K562 (cell line): ENCODE measurements around the gene SKIC3. TPM values are rescaled to one million over a fixed set of nuclear protein-coding genes. Genes with fewer than 3 reads are reported as not detected.

Experiments
- ATAC-seq: fragments of 200-7000 bp; cut with Tn5 transposase; 3 replicates; pipeline ENCODE4 v1.9.1; 2020; ENCODE audit warnings: moderate library complexity
- BruUV-seq: library from RNA; stranded (reverse); fragments of 400-500 nt; replicated peaks from 2 replicates; lab custom pipeline; 2021; lab: Mats Ljungman, UMichigan
- CTCF ChIA-PET: fragments of 300-600 bp; formaldehyde crosslinking; extraction: SDS; loops from one replicate; lab custom pipeline; 2021; ENCODE audit warnings: low intra/inter-chr PET ratio; lab: Yijun Ruan, JAX
- POLR2A ChIA-PET: fragments of 300-600, 350-650 bp; sonication (Branson Sonifier 250); formaldehyde crosslinking; extraction: SDS; loops from one replicate; lab custom pipeline; 2021; ENCODE audit warnings: antibody characterized with exemption, inconsistent platforms; lab: Yijun Ruan, JAX
- DNase-seq, 4 experiments: peaks; one replicate each; pipeline versions ENCODE4 v3.0.0 to v3.0.0-alpha.2; 2011 to 2018; ENCODE audit warnings: low spot score in 3 of 4, mixed read lengths in 3 of 4; ENCODE audit errors: extremely low read depth in 1 of 4
- FAIRE-seq: peaks from 2 replicates; lab custom pipeline; 2011; peaks lifted over from hg19 to GRCh38; lab: Jason Lieb, UNC
- H2AFZ ChIP-seq: 2 replicates; pipeline ENCODE4 v1.6.0; 2011; ENCODE audit warnings: low read depth, low read length, control low read depth, inconsistent platforms
- H3K27ac ChIP-seq: fragments of 200-600 bp; 3 replicates; pipeline ENCODE4 v1.8.0; 2011; ENCODE audit warnings: low read depth, mild to moderate bottlenecking, control low read depth, inconsistent platforms, low read length, moderate library complexity, mixed read lengths; ENCODE audit errors: extremely low read depth
- H3K27me3 ChIP-seq, 2 experiments: fragments of 300-600 bp in 1 of 2; 2 replicates in 1 of 2; 3 replicates in 1 of 2; pipeline versions ENCODE4 v1.6.0 to v1.8.0; 2011; ENCODE audit warnings: inconsistent platforms in 2 of 2, low read length in 2 of 2, mild to moderate bottlenecking in 1 of 2, mixed read lengths in 1 of 2, moderate library complexity in 1 of 2; ENCODE audit not compliant: control insufficient read depth in 2 of 2, insufficient read depth in 2 of 2
- H3K36me3 ChIP-seq: fragments of 300-600 bp; 3 replicates; pipeline ENCODE4 v1.8.0; 2011; ENCODE audit warnings: mild to moderate bottlenecking, low read length, inconsistent platforms; ENCODE audit not compliant: control insufficient read depth, insufficient read depth
- H3K4me1 ChIP-seq, 2 experiments: fragments of 200-600 bp in 1 of 2; replicated peaks in 1 of 2; 2 replicates in 1 of 2; 3 replicates in 1 of 2; pipeline versions ENCODE4 v1.5.1 to v1.8.0; 2011; ENCODE audit warnings: inconsistent platforms in 2 of 2, low read length in 2 of 2, mild to moderate bottlenecking in 1 of 2, mixed read lengths in 1 of 2, moderate library complexity in 1 of 2; ENCODE audit not compliant: control insufficient read depth in 2 of 2, insufficient read depth in 2 of 2
- H3K4me2 ChIP-seq: 2 replicates; pipeline ENCODE4 v1.6.1; 2011; ENCODE audit warnings: low read length, control low read depth, inconsistent platforms, mixed read lengths; ENCODE audit not compliant: insufficient read depth
- H3K4me3 ChIP-seq: fragments of 200-600 bp; sonication (generic), shearing (Covaris generic); 2 replicates; pipeline ENCODE4 v1.5.1; 2016; ENCODE audit warnings: control low read depth, inconsistent platforms
- H3K79me2 ChIP-seq: fragments of 200-600 bp; 3 replicates; pipeline ENCODE4 v1.8.0; 2011; ENCODE audit warnings: low read length, inconsistent platforms; ENCODE audit not compliant: control insufficient read depth, insufficient read depth
- H3K9ac ChIP-seq, 2 experiments: 2 replicates each; pipeline versions ENCODE4 v1.6.0 to v1.6.1; 2011; ENCODE audit warnings: low read depth in 2 of 2, low read length in 2 of 2, control low read depth in 1 of 2, inconsistent platforms in 1 of 2, mild to moderate bottlenecking in 1 of 2, mixed read lengths in 1 of 2; ENCODE audit not compliant: insufficient read depth in 1 of 2
- H3K9me1 ChIP-seq: one replicate; pipeline ENCODE4 v1.6.0; 2011; ENCODE audit warnings: inconsistent platforms, mild to moderate bottlenecking, low read length, moderate library complexity; ENCODE audit not compliant: control insufficient read depth, insufficient read depth
- H3K9me3 ChIP-seq: replicated peaks from 2 replicates; pipeline ENCODE4 v1.5.1; 2011; ENCODE audit warnings: low read depth, low read length, inconsistent platforms; ENCODE audit not compliant: control insufficient read depth, insufficient read depth
- H4K20me1 ChIP-seq: replicated peaks from 2 replicates; pipeline ENCODE4 v1.6.1; 2011; ENCODE audit warnings: low read length, inconsistent platforms, mixed read lengths; ENCODE audit not compliant: control insufficient read depth, insufficient read depth
- BRD4 ChIP-seq: fragments of 200-600 bp; sonication (generic); IDR thresholded peaks from 2 replicates; pipeline ENCODE4 v1.6.1; 2017; ENCODE audit warnings: inconsistent platforms
- C11orf30 ChIP-seq: fragments of 450-650 bp; IDR thresholded peaks from 2 replicates; pipeline ENCODE4 v1.6.1; 2016; ENCODE audit warnings: low read depth, mild to moderate bottlenecking
- CCNT2 ChIP-seq: IDR thresholded peaks from 2 replicates; pipeline ENCODE4 v1.6.1; 2011; ENCODE audit warnings: borderline replicate concordance, low read depth, mild to moderate bottlenecking, moderate library complexity, mixed read lengths, low read length; ENCODE audit not compliant: insufficient read length; ENCODE audit errors: extremely low read depth
- ESRRA ChIP-seq: fragments of 450-650 bp; IDR thresholded peaks from 2 replicates; pipeline ENCODE4 v1.6.1; 2014; ENCODE audit warnings: low read depth, mild to moderate bottlenecking, moderate library complexity, borderline replicate concordance
- GATA2 ChIP-seq: sonication (generic); formaldehyde crosslinking; IDR thresholded peaks from 2 replicates; pipeline ENCODE4 v1.4.0; 2020; ENCODE audit warnings: mild to moderate bottlenecking, missing genetic modification reagents
- HDGF ChIP-seq: fragments of 450-650 bp; IDR thresholded peaks from 2 replicates; pipeline ENCODE4 v1.6.1; 2016
- MAFG ChIP-seq: fragments of 450-650 bp; conservative IDR thresholded peaks from 2 replicates; pipeline ENCODE4 v1.6.1; 2016; ENCODE audit warnings: missing genetic modification characterization, missing compliant biosample characterization
- MAFK ChIP-seq: IDR thresholded peaks from 2 replicates; pipeline ENCODE4 v1.6.1; 2011; ENCODE audit warnings: low read length, improper control_type of control experiment
- MBD2 ChIP-seq: sonication (generic); IDR thresholded peaks from 2 replicates; pipeline ENCODE4 v1.6.1; 2016; ENCODE audit warnings: low read depth, borderline replicate concordance
- MCM5 ChIP-seq: fragments of 450-650 bp; IDR thresholded peaks from 2 replicates; pipeline ENCODE4 v1.6.1; 2016; ENCODE audit warnings: low read depth
- NFE2 ChIP-seq: IDR thresholded peaks from 2 replicates; pipeline ENCODE4 v1.6.1; 2014; ENCODE audit warnings: antibody characterized with exemption, low read depth
- ZNF253 ChIP-seq: fragments of 250-450 bp; sonication (Bioruptor Pico); conservative IDR thresholded peaks from 2 replicates; pipeline ENCODE4 v1.6.1; 2021; ENCODE audit warnings: mild to moderate bottlenecking
- ZNF311 ChIP-seq: fragments of 250-450 bp; sonication (Bioruptor Pico); IDR thresholded peaks from 2 replicates; pipeline ENCODE4 v1.4.0; 2020; ENCODE audit warnings: mild to moderate bottlenecking, moderate library complexity
- ZNF408 ChIP-seq: fragments of 250-450 bp; sonication (Bioruptor Pico); IDR thresholded peaks from 2 replicates; pipeline ENCODE4 v1.4.0; 2020; ENCODE audit warnings: low read depth, mild to moderate bottlenecking, moderate library complexity
- ZNF699 ChIP-seq: fragments of 250-450 bp; sonication (Bioruptor Pico); IDR thresholded peaks from 2 replicates; pipeline ENCODE4 v1.8.0; 2021; ENCODE audit warnings: mild to moderate bottlenecking, moderate library complexity; ENCODE audit not compliant: insufficient replicate concordance
- WGBS: fragments of 100-300 bp; shearing (Covaris generic); methylation state at CpG from one replicate; pipeline ENCODE4 v1.1.6; 2016; ENCODE audit warnings: low coverage, mixed read lengths; ENCODE audit not compliant: insufficient coverage; ENCODE audit errors: missing lambda C conversion rate; 5-methylcytosine and 5-hydroxymethylcytosine counted together
- in situ Hi-C: fragments of 300-500 bp; cut with MboI; formaldehyde crosslinking; loops from 4 replicates; pipeline ENCODE4 v1.15.0; 2018; ENCODE audit warnings: inconsistent platforms, mixed read lengths
- intact Hi-C: fragments of 100-400 bp; cut with micrococcal nuclease; formaldehyde crosslinking; loops from 2 replicates; pipeline ENCODE4 v1.14.2; 2022
- polyA plus RNA-seq, 8 experiments: library from polyadenylated mRNA; depleted of rRNA in 4 of 8; stranded (reverse) in 5 of 8; unstranded in 3 of 8; fragments of >200 nt; fragmentation: Nextera tagmentation in 2 of 8; fragmentation: Illumina TruSeq in 1 of 8; extraction: Ambion mirVana in 2 of 8; extraction: Trizol in 1 of 8; gene quantifications; 2 replicates each; pipeline versions ENCODE4 v1.2.1 to v1.2.3, GENCODE V29; 2011 to 2014; ENCODE audit warnings: inconsistent platforms in 1 of 8, missing spikeins in 1 of 8
- total RNA-seq, 7 experiments: library from RNA; depleted of rRNA in 6 of 7; stranded (reverse); fragments of >200 nt in 6 of 7; fragmentation: Illumina TruSeq in 2 of 7; extraction: Trizol in 2 of 7; gene quantifications; 2 replicates each; pipeline versions ENCODE4 v1.2.1 to v1.2.3, GENCODE V29; 2011 to 2021; ENCODE audit warnings: low replicate concordance in 1 of 7
- TF ChIP-seq, protein P1 (sequence below): fragments of 450-650 bp; formaldehyde crosslinking; IDR thresholded peaks from 2 replicates; pipeline ENCODE4 v1.4.0; 2020; ENCODE audit warnings: mild to moderate bottlenecking, moderate library complexity
- TF ChIP-seq, protein P2 (sequence below): IDR thresholded peaks from 2 replicates; pipeline ENCODE4 v1.6.1; 2011; ENCODE audit not compliant: insufficient read length; ENCODE audit errors: extremely low read depth

The SKIC3 gene
- total and polyA plus RNA-seq, 9 of the 15 experiments (the other 6 are each of a cell fraction or from before 2014, with no cell fraction given): 30.7 to 72.4 (median 44.1) TPM

DNA sequence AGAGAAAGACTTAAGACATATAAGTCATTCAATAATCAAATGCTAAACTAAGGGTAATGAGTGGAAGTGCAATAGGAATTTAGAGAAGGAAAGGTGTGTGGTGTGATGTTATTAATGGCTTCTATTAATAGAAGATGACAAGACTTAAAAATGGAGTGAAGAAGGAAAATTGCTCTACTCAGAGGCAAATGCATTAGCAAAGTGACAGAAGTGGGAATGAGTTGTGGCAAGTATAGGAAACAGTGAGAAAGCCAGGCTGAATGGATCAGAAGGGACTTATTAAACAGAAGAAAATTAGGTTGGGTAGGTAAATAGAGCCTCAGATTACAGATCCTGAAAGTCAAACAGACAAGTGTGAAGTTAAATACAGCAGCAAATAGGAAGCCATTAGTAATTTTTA lies 5.7 kb downstream of the SKIC3 start (continued):
- TF ChIP-seq, protein P1, sequence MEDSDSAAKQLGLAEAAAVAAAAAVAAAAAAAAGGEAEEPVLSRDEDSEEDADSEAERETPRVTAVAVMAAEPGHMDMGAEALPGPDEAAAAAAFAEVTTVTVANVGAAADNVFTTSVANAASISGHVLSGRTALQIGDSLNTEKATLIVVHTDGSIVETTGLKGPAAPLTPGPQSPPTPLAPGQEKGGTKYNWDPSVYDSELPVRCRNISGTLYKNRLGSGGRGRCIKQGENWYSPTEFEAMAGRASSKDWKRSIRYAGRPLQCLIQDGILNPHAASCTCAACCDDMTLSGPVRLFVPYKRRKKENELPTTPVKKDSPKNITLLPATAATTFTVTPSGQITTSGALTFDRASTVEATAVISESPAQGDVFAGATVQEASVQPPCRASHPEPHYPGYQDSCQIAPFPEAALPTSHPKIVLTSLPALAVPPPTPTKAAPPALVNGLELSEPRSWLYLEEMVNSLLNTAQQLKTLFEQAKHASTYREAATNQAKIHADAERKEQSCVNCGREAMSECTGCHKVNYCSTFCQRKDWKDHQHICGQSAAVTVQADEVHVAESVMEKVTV: no peak
- TF ChIP-seq ZNF408 (CRISPR knock-in tag) (no peak), ZNF311 (CRISPR knock-in tag) (no peak), ESRRA (no peak)

DNA sequence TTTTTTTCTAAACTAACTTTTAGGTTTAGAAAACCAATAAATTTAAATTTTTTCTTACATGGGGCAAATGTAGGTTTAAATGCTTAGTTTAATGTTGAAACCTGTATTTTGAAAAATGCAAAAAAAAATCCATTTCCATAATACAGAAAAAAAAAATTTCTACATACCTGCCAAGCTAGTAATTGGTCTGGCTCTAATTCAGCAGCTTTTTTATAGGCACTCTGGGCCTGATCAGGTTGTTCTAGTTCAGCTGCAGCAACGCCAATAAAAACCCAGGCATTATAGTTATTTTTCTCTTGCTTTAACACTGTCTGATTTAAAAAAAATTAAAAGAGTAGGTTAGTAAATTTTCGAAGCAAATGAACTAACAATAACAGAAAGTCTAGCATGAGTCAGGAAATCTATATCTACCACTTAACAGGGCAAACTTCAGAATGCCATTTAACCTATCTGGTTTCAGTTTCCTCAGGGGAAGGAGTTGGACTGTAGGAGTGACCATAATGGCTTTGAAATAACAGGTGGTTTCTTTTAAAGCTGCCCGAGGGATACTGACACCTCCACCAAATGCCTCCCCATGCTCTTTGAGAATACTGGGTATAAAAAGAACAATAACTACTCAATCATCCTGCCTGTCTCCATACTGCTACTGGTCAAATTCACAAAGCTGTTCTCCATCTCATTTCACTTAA lies 11.6 kb downstream of the SKIC3 start:
- no peaks in the 10 kb centered on the region for H3K27me3 ChIP-seq
- FAIRE-seq: peak; percentile 46
- DNase-seq: peak in 2 of 4 experiments; percentile 35
- no peak overlapping the region for H2AFZ ChIP-seq
- 0 out of 2 replicates have a peak overlapping the region, but pooled peaks have one; percentile 16 for H3K4me2 ChIP-seq
- POLR2A ChIA-PET: interaction anchor here (1.0 kb wide), 2 partner anchors 12 to 15 kb away, joined by 3 to 4 read pairs; no protein-coding TSS in a partner anchor
- intact Hi-C loops: no loop called here
- peak overlapping the region; percentile 25; the same call in 1 of the 3 replicates for H3K27ac ChIP-seq
- CTCF ChIA-PET: no interaction called here
- H3K9me3 ChIP-seq: no peaks in the 10 kb centered on the region
- BruUV-seq: no TSS peak
- peaks cover 0 to 2% of the 10 kb centered on the region in 2 experiments; a peak in 2 of 5 replicates for H3K4me1 ChIP-seq
- peak overlapping the region in 1 of 2 experiments; percentile 7; a peak in 1 of 4 replicates for H3K9ac ChIP-seq
- no peak overlapping the region for H3K4me3 ChIP-seq
- no peaks in the 10 kb centered on the region for H4K20me1 ChIP-seq
- peaks cover 77% of the 10 kb centered on the region for H3K36me3 ChIP-seq
- no peaks in the 10 kb centered on the region for H3K9me1 ChIP-seq
- H3K79me2 ChIP-seq: 0 out of 3 replicates have a peak, but pooled peaks cover 5% of the 10 kb centered on the region
- in situ Hi-C loops: loop anchor here (10.0 kb wide), 1 partner anchor 222 kb away; no protein-coding TSS in a partner anchor
- peak; percentile 86 for ATAC-seq
- WGBS: 31% methylated on average over 3 of the region's 3 CpGs
- TF ChIP-seq C11orf30 (0 out of 2 replicates have a peak, but pooled peaks have one; percentile 11), HDGF (no peak), GATA2 (CRISPR knock-in tag) (no peak), MBD2 (no peak), MAFG (tag) (0 out of 2 replicates have a peak, but pooled peaks have one; percentile 19), ZNF253 (no peak), NFE2 (peak; percentile 50; the same call in 1 of the 2 replicates), ZNF699 (CRISPR knock-in tag) (no peak), MCM5 (no peak), CCNT2 (no peak), MAFK (0 out of 2 replicates have a peak, but pooled peaks have one; percentile 16), BRD4 (no peak)
- TF ChIP-seq, protein P2, sequence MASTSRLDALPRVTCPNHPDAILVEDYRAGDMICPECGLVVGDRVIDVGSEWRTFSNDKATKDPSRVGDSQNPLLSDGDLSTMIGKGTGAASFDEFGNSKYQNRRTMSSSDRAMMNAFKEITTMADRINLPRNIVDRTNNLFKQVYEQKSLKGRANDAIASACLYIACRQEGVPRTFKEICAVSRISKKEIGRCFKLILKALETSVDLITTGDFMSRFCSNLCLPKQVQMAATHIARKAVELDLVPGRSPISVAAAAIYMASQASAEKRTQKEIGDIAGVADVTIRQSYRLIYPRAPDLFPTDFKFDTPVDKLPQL: no peak
